H9 (cell line): ENCODE data around the gene NRXN3. TPM values are rescaled to one million over a fixed set of nuclear protein-coding genes. Genes with fewer than 3 reads are reported as not detected.

Experiments
- DNase-seq: peaks from one replicate; pipeline ENCODE4 v3.0.0-alpha.2; 2017
- H2AFZ ChIP-seq: one replicate; pipeline ENCODE4 v1.6.1; 2013; ENCODE audit warnings: mild to moderate bottlenecking, low read length, control low read depth, moderate library complexity
- H2AK5ac ChIP-seq: 2 replicates; pipeline ENCODE4 v1.6.1; 2013; ENCODE audit warnings: low read length, control low read depth, mixed read lengths; ENCODE audit not compliant: insufficient read length
- H2BK120ac ChIP-seq: one replicate; pipeline ENCODE4 v1.6.1; 2013; ENCODE audit warnings: low read depth, mild to moderate bottlenecking, low read length, control low read depth, inconsistent platforms; ENCODE audit not compliant: poor library complexity, severe bottlenecking
- H2BK12ac ChIP-seq: 2 replicates; pipeline ENCODE4 v1.6.1; 2013; ENCODE audit warnings: low read length, control low read depth, mixed read lengths, low read depth; ENCODE audit not compliant: insufficient read length
- H2BK15ac ChIP-seq: 2 replicates; pipeline ENCODE4 v1.6.1; 2013; ENCODE audit warnings: low read depth, low read length, control low read depth
- H2BK20ac ChIP-seq: one replicate; pipeline ENCODE4 v1.6.1; 2013; ENCODE audit warnings: low read depth, mild to moderate bottlenecking, low read length, control low read depth, inconsistent platforms; ENCODE audit not compliant: poor library complexity, severe bottlenecking
- H2BK5ac ChIP-seq: 2 replicates; pipeline ENCODE4 v1.6.1; 2013; ENCODE audit warnings: low read length, control low read depth, mixed read lengths; ENCODE audit not compliant: insufficient read length
- H3K14ac ChIP-seq: 2 replicates; pipeline ENCODE4 v1.6.1; 2013; ENCODE audit warnings: low read length, control low read depth; ENCODE audit not compliant: insufficient read depth
- H3K18ac ChIP-seq: 2 replicates; pipeline ENCODE4 v1.6.1; 2013; ENCODE audit warnings: low read depth, mild to moderate bottlenecking, mixed read lengths, low read length, control low read depth; ENCODE audit not compliant: insufficient read length
- H3K23ac ChIP-seq: 2 replicates; pipeline ENCODE4 v1.6.1; 2013; ENCODE audit warnings: low read length, control low read depth, mixed read lengths, low read depth; ENCODE audit not compliant: insufficient read length
- H3K23me2 ChIP-seq: 2 replicates; pipeline ENCODE4 v1.6.1; 2013; ENCODE audit warnings: low read depth, mild to moderate bottlenecking, mixed read lengths, low read length, control low read depth; ENCODE audit not compliant: insufficient read length, poor library complexity, severe bottlenecking
- H3K27ac ChIP-seq: 2 replicates; pipeline ENCODE4 v1.5.1; 2013; ENCODE audit warnings: low read length, control low read depth, mixed read lengths, low read depth; ENCODE audit not compliant: insufficient read length
- H3K27me3 ChIP-seq: 2 replicates; pipeline ENCODE4 v1.6.1; 2013; ENCODE audit warnings: low read length, control low read depth, inconsistent platforms; ENCODE audit not compliant: insufficient read depth
- H3K4ac ChIP-seq: 2 replicates; pipeline ENCODE4 v1.6.1; 2013; ENCODE audit warnings: low read depth, mild to moderate bottlenecking, control low read depth, inconsistent platforms, low read length, moderate library complexity
- H3K4me1 ChIP-seq: 2 replicates; pipeline ENCODE4 v1.6.1; 2013; ENCODE audit warnings: low read length, control low read depth, inconsistent platforms; ENCODE audit not compliant: insufficient read depth
- H3K4me2 ChIP-seq: 2 replicates; pipeline ENCODE4 v1.6.1; 2013; ENCODE audit warnings: low read length, control low read depth, mixed read lengths; ENCODE audit not compliant: insufficient read length, insufficient read depth
- H3K56ac ChIP-seq: 2 replicates; pipeline ENCODE4 v1.6.1; 2013; ENCODE audit warnings: low read depth, mild to moderate bottlenecking, mixed read lengths, low read length, control low read depth; ENCODE audit not compliant: insufficient read length
- H3K79me1 ChIP-seq: 2 replicates; pipeline ENCODE4 v1.6.1; 2013; ENCODE audit warnings: low read depth, mild to moderate bottlenecking, moderate library complexity, low read length, control low read depth, inconsistent platforms; ENCODE audit not compliant: insufficient read depth, poor library complexity, severe bottlenecking
- H3K79me2 ChIP-seq: 2 replicates; pipeline ENCODE4 v1.6.1; 2013; ENCODE audit warnings: low read length, control low read depth, inconsistent platforms; ENCODE audit not compliant: insufficient read depth
- H3K9ac ChIP-seq: 2 replicates; pipeline ENCODE4 v1.6.1; 2013; ENCODE audit warnings: low read length, control low read depth, mixed read lengths; ENCODE audit not compliant: insufficient read length; ENCODE audit errors: extremely low read depth
- H3K9me3 ChIP-seq: one replicate; pipeline ENCODE4 v1.6.1; 2013; ENCODE audit warnings: low read depth, low read length, inconsistent platforms; ENCODE audit not compliant: control insufficient read depth
- H3T11ph ChIP-seq: one replicate; pipeline ENCODE4 v1.6.1; 2013; ENCODE audit warnings: mild to moderate bottlenecking, low read length, control low read depth, inconsistent platforms
- H4K20me1 ChIP-seq: one replicate; pipeline ENCODE4 v1.6.1; 2013; ENCODE audit not compliant: control insufficient read depth, insufficient read length, insufficient read depth
- H4K5ac ChIP-seq: 2 replicates; pipeline ENCODE4 v1.6.1; 2013; ENCODE audit warnings: low read depth, mild to moderate bottlenecking, mixed read lengths, low read length, control low read depth; ENCODE audit not compliant: insufficient read length
- H4K8ac ChIP-seq: replicated peaks from 2 replicates; pipeline ENCODE4 v1.6.1; 2013; ENCODE audit warnings: low read length, control low read depth, mixed read lengths, low read depth; ENCODE audit not compliant: insufficient read length
- H4K91ac ChIP-seq: 2 replicates; pipeline ENCODE4 v1.6.1; 2013; ENCODE audit warnings: low read depth, mild to moderate bottlenecking, moderate library complexity, mixed read lengths, low read length, control low read depth; ENCODE audit not compliant: insufficient read length
- H3K27ac Mint-ChIP-seq, 3 experiments: 2 replicates in 2 of 3; 3 replicates in 1 of 3; pipeline ENCODE4 v1.8.0; 2020 to 2021; ENCODE audit warnings: mixed read lengths in 3 of 3, mild to moderate bottlenecking in 1 of 3, moderate library complexity in 1 of 3
- H3K27me3 Mint-ChIP-seq: 2 replicates; pipeline ENCODE4 v1.8.0; 2021; ENCODE audit warnings: low read depth, mild to moderate bottlenecking, moderate library complexity, mixed read lengths
- H3K36me3 Mint-ChIP-seq, 3 experiments: 2 replicates in 2 of 3; 3 replicates in 1 of 3; pipeline ENCODE4 v1.8.0; 2020 to 2021; ENCODE audit warnings: low read depth in 3 of 3, mixed read lengths in 3 of 3; ENCODE audit not compliant: insufficient read depth in 1 of 3
- H3K4me1 Mint-ChIP-seq, 2 experiments: 2 replicates each; pipeline ENCODE4 v1.8.0; 2020; ENCODE audit warnings: mixed read lengths in 2 of 2
- H3K4me3 Mint-ChIP-seq, 2 experiments: 2 replicates in 1 of 2; 3 replicates in 1 of 2; pipeline ENCODE4 v1.8.0; 2020 to 2021; ENCODE audit warnings: mild to moderate bottlenecking in 2 of 2, mixed read lengths in 2 of 2, moderate library complexity in 1 of 2
- H3K9me3 Mint-ChIP-seq, 2 experiments: 2 replicates in 1 of 2; 3 replicates in 1 of 2; pipeline ENCODE4 v1.8.0; 2020; ENCODE audit warnings: mild to moderate bottlenecking in 2 of 2, mixed read lengths in 2 of 2, moderate library complexity in 1 of 2
- CTCF ChIP-seq: fragments of 200-600 bp; sonication (generic); conservative IDR thresholded peaks from 3 replicates; pipeline ENCODE4 v1.8.0; 2021; ENCODE audit warnings: antibody characterized with exemption, mild to moderate bottlenecking
- WGBS: extraction: QIAGEN DNeasy Blood & Tissue Kit; methylation state at CpG from one replicate; pipeline ENCODE4 v1.1.7; 2013; ENCODE audit warnings: missing lambda C conversion rate, low lambda C conversion rate, mixed read lengths; ENCODE audit not compliant: insufficient read length; ENCODE audit errors: extremely low coverage; 5-methylcytosine and 5-hydroxymethylcytosine counted together
- total RNA-seq: library from RNA; stranded (reverse); gene quantifications from 2 replicates; pipeline ENCODE4 v1.2.1, GENCODE V29; 2021

Gene NRXN3
- total RNA-seq, 1 experiment from 2014 or later: 1.8 TPM

GRCh38 chr14:78136695-78137094 is 33.5 kb upstream of the NRXN3 start:
- Mint-ChIP-seq H3K9me3 (no peaks in the 10 kb centered on the region), H3K27ac (no peak overlapping the region), H3K27me3 (peaks cover 1% of the 10 kb centered on the region; the same call in 1 of the 2 replicates), H3K4me3 (no peak overlapping the region), H3K36me3 (no peaks in the 10 kb centered on the region), H3K4me1 (no peaks in the 10 kb centered on the region)
- Histone ChIP-seq H3K56ac (no peak overlapping the region), H3K14ac (no peak overlapping the region), H2BK20ac (no peak overlapping the region), H3K9me3 (no peaks in the 10 kb centered on the region), H4K5ac (no peak overlapping the region), H2BK15ac (no peak overlapping the region), H2BK5ac (no peak overlapping the region), H4K8ac (no peak overlapping the region), H2AFZ (no peak overlapping the region), H3K4me1 (no peaks in the 10 kb centered on the region), H3K23ac (no peak overlapping the region), H3K9ac (no peak overlapping the region), H3K4me2 (no peak overlapping the region), H4K20me1 (no peaks in the 10 kb centered on the region), H3K4ac (no peak overlapping the region), H4K91ac (no peak overlapping the region), H3K18ac (no peak overlapping the region), H3K23me2 (no peaks in the 10 kb centered on the region), H2BK120ac (no peak overlapping the region), H2BK12ac (no peak overlapping the region), H2AK5ac (no peak overlapping the region), H3K79me2 (no peaks in the 10 kb centered on the region), H3T11ph (no peak overlapping the region), H3K27me3 (no peaks in the 10 kb centered on the region), H3K27ac (no peak overlapping the region), H3K79me1 (no peaks in the 10 kb centered on the region)
- DNase-seq: no peak
- TF ChIP-seq CTCF: no peak
- no CpG with 5 or more reads among the region's 4 CpGs for WGBS
